Measurements from ENCODE around the gene SLC2A1.

DNA sequence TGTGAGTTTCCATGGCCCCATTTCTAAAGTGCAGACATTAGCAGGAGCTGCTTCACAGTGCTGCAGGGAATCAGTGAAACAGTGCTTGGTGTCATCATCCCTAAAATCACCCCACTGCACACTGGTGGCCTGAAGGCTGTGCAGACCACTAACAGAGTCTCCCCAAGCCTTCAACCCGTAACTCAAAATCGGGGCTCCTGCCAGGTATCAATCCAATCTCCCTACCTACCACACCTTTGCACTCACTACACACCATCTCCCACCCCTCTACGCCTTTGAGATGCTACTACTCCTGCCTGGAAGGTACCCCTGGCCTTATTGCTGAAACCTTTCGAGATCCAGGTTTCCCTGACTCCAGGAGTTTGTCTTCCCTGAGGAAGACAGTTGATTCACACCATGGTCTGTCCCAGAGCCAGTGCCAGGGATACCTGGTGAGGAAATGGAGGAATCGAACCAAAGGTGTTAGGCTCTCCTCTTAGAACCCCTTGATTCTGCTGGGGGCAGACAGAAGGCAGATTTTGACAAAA, 25.5 kb downstream of the SLC2A1 start:
- TF ChIP-seq, protein P1, sequence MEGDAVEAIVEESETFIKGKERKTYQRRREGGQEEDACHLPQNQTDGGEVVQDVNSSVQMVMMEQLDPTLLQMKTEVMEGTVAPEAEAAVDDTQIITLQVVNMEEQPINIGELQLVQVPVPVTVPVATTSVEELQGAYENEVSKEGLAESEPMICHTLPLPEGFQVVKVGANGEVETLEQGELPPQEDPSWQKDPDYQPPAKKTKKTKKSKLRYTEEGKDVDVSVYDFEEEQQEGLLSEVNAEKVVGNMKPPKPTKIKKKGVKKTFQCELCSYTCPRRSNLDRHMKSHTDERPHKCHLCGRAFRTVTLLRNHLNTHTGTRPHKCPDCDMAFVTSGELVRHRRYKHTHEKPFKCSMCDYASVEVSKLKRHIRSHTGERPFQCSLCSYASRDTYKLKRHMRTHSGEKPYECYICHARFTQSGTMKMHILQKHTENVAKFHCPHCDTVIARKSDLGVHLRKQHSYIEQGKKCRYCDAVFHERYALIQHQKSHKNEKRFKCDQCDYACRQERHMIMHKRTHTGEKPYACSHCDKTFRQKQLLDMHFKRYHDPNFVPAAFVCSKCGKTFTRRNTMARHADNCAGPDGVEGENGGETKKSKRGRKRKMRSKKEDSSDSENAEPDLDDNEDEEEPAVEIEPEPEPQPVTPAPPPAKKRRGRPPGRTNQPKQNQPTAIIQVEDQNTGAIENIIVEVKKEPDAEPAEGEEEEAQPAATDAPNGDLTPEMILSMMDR (IDR thresholded peaks at IDR 0.05; ENCODE audit: insufficient read depth, low read length) = no peak
- no peak for TF ChIP-seq POLR2AphosphoS5 (IDR thresholded peaks at IDR 0.05; ENCODE audit: low read depth)
- TF ChIP-seq, protein P2, sequence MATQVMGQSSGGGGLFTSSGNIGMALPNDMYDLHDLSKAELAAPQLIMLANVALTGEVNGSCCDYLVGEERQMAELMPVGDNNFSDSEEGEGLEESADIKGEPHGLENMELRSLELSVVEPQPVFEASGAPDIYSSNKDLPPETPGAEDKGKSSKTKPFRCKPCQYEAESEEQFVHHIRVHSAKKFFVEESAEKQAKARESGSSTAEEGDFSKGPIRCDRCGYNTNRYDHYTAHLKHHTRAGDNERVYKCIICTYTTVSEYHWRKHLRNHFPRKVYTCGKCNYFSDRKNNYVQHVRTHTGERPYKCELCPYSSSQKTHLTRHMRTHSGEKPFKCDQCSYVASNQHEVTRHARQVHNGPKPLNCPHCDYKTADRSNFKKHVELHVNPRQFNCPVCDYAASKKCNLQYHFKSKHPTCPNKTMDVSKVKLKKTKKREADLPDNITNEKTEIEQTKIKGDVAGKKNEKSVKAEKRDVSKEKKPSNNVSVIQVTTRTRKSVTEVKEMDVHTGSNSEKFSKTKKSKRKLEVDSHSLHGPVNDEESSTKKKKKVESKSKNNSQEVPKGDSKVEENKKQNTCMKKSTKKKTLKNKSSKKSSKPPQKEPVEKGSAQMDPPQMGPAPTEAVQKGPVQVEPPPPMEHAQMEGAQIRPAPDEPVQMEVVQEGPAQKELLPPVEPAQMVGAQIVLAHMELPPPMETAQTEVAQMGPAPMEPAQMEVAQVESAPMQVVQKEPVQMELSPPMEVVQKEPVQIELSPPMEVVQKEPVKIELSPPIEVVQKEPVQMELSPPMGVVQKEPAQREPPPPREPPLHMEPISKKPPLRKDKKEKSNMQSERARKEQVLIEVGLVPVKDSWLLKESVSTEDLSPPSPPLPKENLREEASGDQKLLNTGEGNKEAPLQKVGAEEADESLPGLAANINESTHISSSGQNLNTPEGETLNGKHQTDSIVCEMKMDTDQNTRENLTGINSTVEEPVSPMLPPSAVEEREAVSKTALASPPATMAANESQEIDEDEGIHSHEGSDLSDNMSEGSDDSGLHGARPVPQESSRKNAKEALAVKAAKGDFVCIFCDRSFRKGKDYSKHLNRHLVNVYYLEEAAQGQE (IDR thresholded peaks at IDR 0.05; ENCODE audit: insufficient replicate concordance, low read depth) = no peak
- TF ChIP-seq SPI1 (IDR thresholded peaks at IDR 0.05; ENCODE audit: borderline replicate concordance, low read depth) = no peak
- TF ChIP-seq GABPA (IDR thresholded peaks at IDR 0.05; ENCODE audit: low read depth) = no peak

Measured in HL-60 (cell line).